HCT116 (cell line): ENCODE data around the gene DDX24. TPM values are rescaled to one million over a fixed set of nuclear protein-coding genes. Genes with fewer than 3 reads are reported as not detected.

Source experiments
- ATAC-seq: fragments of 200-7000 bp; cut with Tn5 transposase; 2 replicates; pipeline ENCODE4 v1.9.1; 2020; ENCODE audit warnings: mild to moderate bottlenecking, moderate library complexity
- BruUV-seq: library from RNA; stranded (reverse); fragments of 400-500 nt; replicated peaks from 2 replicates; lab custom pipeline; 2021; lab: Mats Ljungman, UMichigan
- CTCF ChIA-PET: fragments of 300-600 bp; sonication (Branson Sonifier 250); formaldehyde crosslinking; loops from one replicate; lab custom pipeline; 2021; ENCODE audit warnings: antibody characterized with exemption; lab: Charles Lee
- POLR2A ChIA-PET: fragments of 300-600, 350-600 bp; sonication (Branson Sonifier 250); formaldehyde crosslinking; loops from one replicate; lab custom pipeline; 2021; ENCODE audit warnings: antibody characterized with exemption; lab: Charles Lee
- RAD21 ChIA-PET, 2 experiments: fragments of 300-600 bp; sonication (Branson Sonifier 250); formaldehyde crosslinking; loops; one replicate each; lab custom pipeline; 2023; ENCODE audit warnings: low total read pairs in 2 of 2; ENCODE audit not compliant: uncharacterized antibody in 2 of 2, unreplicated experiment in 2 of 2, low non-redundant PET in 1 of 2; lab: Charles Lee
- DNase-seq: peaks from one replicate; pipeline ENCODE4 v3.0.0-alpha.2; 2010; ENCODE audit warnings: low read depth, low spot score
- H2AFZ ChIP-seq: fragments of 200-600 bp; shearing (Covaris generic), sonication (generic); 2 replicates; pipeline ENCODE4 v1.6.1; 2017; ENCODE audit warnings: low read depth, mixed run types, mixed read lengths, antibody characterized with exemption, low read length; ENCODE audit not compliant: poor library complexity, severe bottlenecking
- H3K27ac ChIP-seq: 2 replicates; pipeline ENCODE4 v1.5.1; 2012; ENCODE audit warnings: low read depth, low read length
- H3K27me3 ChIP-seq: fragments of 200-600 bp; sonication (generic); 2 replicates; pipeline ENCODE4 v1.6.1; 2016; ENCODE audit warnings: mixed run types, low read length, mixed read lengths; ENCODE audit not compliant: insufficient read depth
- H3K36me3 ChIP-seq, 2 experiments: fragments of 200-500 bp in 1 of 2; fragments of 200-600 bp in 1 of 2; sonication (Bioruptor generic) in 1 of 2; sonication (generic) in 1 of 2; 2 replicates each; pipeline versions ENCODE4 v1.5.1 to v1.6.1; 2014 to 2016; ENCODE audit warnings: low read length in 2 of 2, inconsistent platforms in 1 of 2, mixed read lengths in 1 of 2, mixed run types in 1 of 2; ENCODE audit not compliant: insufficient read depth in 2 of 2, control insufficient read depth in 1 of 2
- H3K4me1 ChIP-seq, 2 experiments: fragments of 200-600 bp in 1 of 2; sonication (generic) in 1 of 2; 2 replicates each; pipeline versions ENCODE4 v1.5.1 to v1.6.1; 2012 to 2017; ENCODE audit warnings: low read length in 2 of 2, inconsistent platforms in 1 of 2, mild to moderate bottlenecking in 1 of 2, mixed read lengths in 1 of 2, mixed run types in 1 of 2, moderate library complexity in 1 of 2; ENCODE audit not compliant: insufficient read depth in 2 of 2, control insufficient read depth in 1 of 2
- H3K4me2 ChIP-seq: fragments of 200-600 bp; sonication (generic); 2 replicates; pipeline ENCODE4 v1.6.1; 2017; ENCODE audit warnings: mixed run types, low read length, mixed read lengths
- H3K4me3 ChIP-seq, 2 experiments: fragments of 200-600 bp in 1 of 2; sonication (generic) in 1 of 2; replicated peaks in 1 of 2; 2 replicates each; pipeline ENCODE4 v1.5.1; 2011 to 2016; ENCODE audit warnings: low read length in 2 of 2, control low read depth in 1 of 2, low read depth in 1 of 2, mild to moderate bottlenecking in 1 of 2, mixed read lengths in 1 of 2, mixed run types in 1 of 2
- H3K79me2 ChIP-seq: fragments of 200-600 bp; sonication (generic); 2 replicates; pipeline ENCODE4 v1.6.1; 2017; ENCODE audit warnings: mild to moderate bottlenecking, mixed run types, low read length, moderate library complexity, mixed read lengths; ENCODE audit not compliant: insufficient read depth
- H3K9ac ChIP-seq: fragments of 200-600 bp; sonication (generic); 2 replicates; pipeline ENCODE4 v1.6.1; 2016; ENCODE audit warnings: low read length, mixed read lengths
- H3K9me2 ChIP-seq: fragments of 200-600 bp; sonication (generic), shearing (Covaris generic); 2 replicates; pipeline ENCODE4 v1.6.1; 2017; ENCODE audit warnings: mixed run types, mild to moderate bottlenecking, moderate library complexity; ENCODE audit not compliant: insufficient read depth
- H3K9me3 ChIP-seq, 2 experiments: fragments of 200-500 bp in 1 of 2; fragments of 200-600 bp in 1 of 2; sonication (Bioruptor generic) in 1 of 2; sonication (generic) in 1 of 2; 2 replicates each; pipeline ENCODE4 v1.6.1; 2014 to 2017; ENCODE audit warnings: low read length in 2 of 2, mixed read lengths in 2 of 2, inconsistent platforms in 1 of 2, low read depth in 1 of 2, mild to moderate bottlenecking in 1 of 2, mixed run types in 1 of 2, moderate library complexity in 1 of 2; ENCODE audit not compliant: control insufficient read depth in 1 of 2, insufficient read depth in 1 of 2
- H4K20me1 ChIP-seq: fragments of 200-600 bp; sonication (generic), shearing (Covaris generic); 2 replicates; pipeline ENCODE4 v1.6.1; 2017; ENCODE audit warnings: mixed run types, mild to moderate bottlenecking, moderate library complexity; ENCODE audit not compliant: insufficient read depth
- ATF3 ChIP-seq: IDR thresholded peaks from 2 replicates; pipeline ENCODE4 v1.6.1; 2012
- CEBPB ChIP-seq: IDR thresholded peaks from 2 replicates; pipeline ENCODE4 v1.6.1; 2012; ENCODE audit warnings: low read depth
- JUND ChIP-seq: IDR thresholded peaks from 2 replicates; pipeline ENCODE4 v1.6.1; 2012
- POLR2AphosphoS5 ChIP-seq: IDR thresholded peaks from 2 replicates; pipeline ENCODE4 v1.6.1; 2011; ENCODE audit warnings: mild to moderate bottlenecking, low read depth, low read length, moderate library complexity
- TCF7L2 ChIP-seq: IDR thresholded peaks from 2 replicates; pipeline ENCODE4 v1.7.0; 2011; ENCODE audit warnings: borderline replicate concordance, inconsistent platforms; ENCODE audit not compliant: insufficient read depth, insufficient read length; ENCODE audit errors: extremely low read depth
- ZFX ChIP-seq: fragments of 450-650 bp; IDR thresholded peaks from 2 replicates; pipeline ENCODE4 v1.6.1; 2017
- intact Hi-C: fragments of 100-400 bp; cut with micrococcal nuclease; formaldehyde crosslinking; loops from 2 replicates; pipeline ENCODE4 v1.10.0; 2022
- total RNA-seq: library from RNA; stranded (reverse); gene quantifications from one replicate; pipeline ENCODE4 v1.2.1, GENCODE V29; 2021; ENCODE audit not compliant: unreplicated experiment
- TF ChIP-seq, protein P1 (sequence below): IDR thresholded peaks from 2 replicates; pipeline ENCODE4 v1.6.1; 2011; ENCODE audit warnings: mild to moderate bottlenecking, low read length, moderate library complexity; ENCODE audit not compliant: insufficient replicate concordance; ENCODE audit errors: extremely low read depth

The DDX24 gene
- total RNA-seq, 1 experiment from 2014 or later: 169 TPM

DNA sequence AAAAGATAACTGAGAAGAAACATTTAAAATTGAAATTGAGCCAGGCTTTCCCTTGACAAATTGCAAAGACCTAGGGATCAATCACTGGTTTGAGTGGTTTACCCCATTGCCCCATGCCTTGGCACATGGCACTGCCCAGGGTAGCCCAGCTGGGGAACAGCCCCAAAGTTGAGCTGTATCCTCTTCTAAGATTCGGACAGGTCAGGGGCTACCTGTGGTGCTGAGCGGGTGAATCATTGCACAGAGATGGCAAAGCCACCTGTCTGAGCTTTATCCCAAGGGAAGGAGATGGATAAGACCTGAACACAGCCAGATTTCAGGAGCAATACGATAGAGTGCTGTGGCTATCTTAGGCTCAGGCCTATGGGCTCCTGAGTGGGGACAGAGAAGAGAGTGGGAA lies 41.4 kb upstream of the DDX24 start (continued):
- TF ChIP-seq ZFX: no peak

DNA sequence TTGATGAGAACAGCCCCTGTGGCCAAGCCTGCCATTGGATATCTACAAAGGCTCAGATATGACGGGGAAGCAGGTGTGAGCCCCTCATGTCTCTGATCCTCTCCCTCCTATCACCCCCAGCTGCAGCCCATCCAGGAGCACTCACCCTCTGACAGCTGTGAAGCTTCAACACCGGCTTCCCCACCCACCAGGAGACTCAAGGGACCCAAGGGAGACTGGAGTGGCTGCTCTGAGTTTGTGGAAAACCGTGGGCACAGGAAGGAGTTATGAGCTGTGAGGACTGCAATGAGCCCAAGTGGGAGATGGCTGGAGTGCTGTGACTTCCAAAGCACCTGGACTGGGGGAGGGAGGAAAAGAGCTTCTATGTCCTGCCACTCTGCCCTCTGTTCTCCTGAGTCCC lies 40.5 kb upstream of the DDX24 start:
- Histone ChIP-seq H4K20me1 (no peaks in the 10 kb centered on the region), H3K9me3 (peaks cover 0 to 11% of the 10 kb centered on the region in 2 experiments; a peak in 2 of 4 replicates), H3K4me2 (no peak overlapping the region), H3K36me3 (no peaks in the 10 kb centered on the region), H3K9ac (no peak overlapping the region), H3K27ac (no peak overlapping the region), H3K4me3 (no peak overlapping the region), H3K79me2 (no peaks in the 10 kb centered on the region), H3K27me3 (peaks cover 3% of the 10 kb centered on the region; the same call in 1 of the 2 replicates), H2AFZ (no peak overlapping the region), H3K4me1 (no peaks in the 10 kb centered on the region), H3K9me2 (no peaks in the 10 kb centered on the region)
- RAD21 ChIA-PET: no interaction called here
- intact Hi-C loops: no loop called here
- DNase-seq (no peak), ATAC-seq (no peak)
- CTCF ChIA-PET: no interaction called here
- POLR2A ChIA-PET: no interaction called here
- BruUV-seq: no TSS peak
- TF ChIP-seq CEBPB: no peak
- no peak for TF ChIP-seq POLR2AphosphoS5
- TF ChIP-seq, protein P1, sequence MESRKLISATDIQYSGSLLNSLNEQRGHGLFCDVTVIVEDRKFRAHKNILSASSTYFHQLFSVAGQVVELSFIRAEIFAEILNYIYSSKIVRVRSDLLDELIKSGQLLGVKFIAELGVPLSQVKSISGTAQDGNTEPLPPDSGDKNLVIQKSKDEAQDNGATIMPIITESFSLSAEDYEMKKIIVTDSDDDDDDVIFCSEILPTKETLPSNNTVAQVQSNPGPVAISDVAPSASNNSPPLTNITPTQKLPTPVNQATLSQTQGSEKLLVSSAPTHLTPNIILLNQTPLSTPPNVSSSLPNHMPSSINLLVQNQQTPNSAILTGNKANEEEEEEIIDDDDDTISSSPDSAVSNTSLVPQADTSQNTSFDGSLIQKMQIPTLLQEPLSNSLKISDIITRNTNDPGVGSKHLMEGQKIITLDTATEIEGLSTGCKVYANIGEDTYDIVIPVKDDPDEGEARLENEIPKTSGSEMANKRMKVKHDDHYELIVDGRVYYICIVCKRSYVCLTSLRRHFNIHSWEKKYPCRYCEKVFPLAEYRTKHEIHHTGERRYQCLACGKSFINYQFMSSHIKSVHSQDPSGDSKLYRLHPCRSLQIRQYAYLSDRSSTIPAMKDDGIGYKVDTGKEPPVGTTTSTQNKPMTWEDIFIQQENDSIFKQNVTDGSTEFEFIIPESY: no peak
- no peak for TF ChIP-seq TCF7L2
- TF ChIP-seq ATF3: no peak
- no peak for TF ChIP-seq JUND
